ENCODE results near the gene ALDOC. TPM values are rescaled to one million over a fixed set of nuclear protein-coding genes. Genes with fewer than 3 reads are reported as not detected.

ALDOC gene
- total and polyA plus RNA-seq, 2 of the 13 experiments (the other 11 are each of a cell fraction or from before 2014, with no cell fraction given): 15.4 to 60.9 TPM

DNA sequence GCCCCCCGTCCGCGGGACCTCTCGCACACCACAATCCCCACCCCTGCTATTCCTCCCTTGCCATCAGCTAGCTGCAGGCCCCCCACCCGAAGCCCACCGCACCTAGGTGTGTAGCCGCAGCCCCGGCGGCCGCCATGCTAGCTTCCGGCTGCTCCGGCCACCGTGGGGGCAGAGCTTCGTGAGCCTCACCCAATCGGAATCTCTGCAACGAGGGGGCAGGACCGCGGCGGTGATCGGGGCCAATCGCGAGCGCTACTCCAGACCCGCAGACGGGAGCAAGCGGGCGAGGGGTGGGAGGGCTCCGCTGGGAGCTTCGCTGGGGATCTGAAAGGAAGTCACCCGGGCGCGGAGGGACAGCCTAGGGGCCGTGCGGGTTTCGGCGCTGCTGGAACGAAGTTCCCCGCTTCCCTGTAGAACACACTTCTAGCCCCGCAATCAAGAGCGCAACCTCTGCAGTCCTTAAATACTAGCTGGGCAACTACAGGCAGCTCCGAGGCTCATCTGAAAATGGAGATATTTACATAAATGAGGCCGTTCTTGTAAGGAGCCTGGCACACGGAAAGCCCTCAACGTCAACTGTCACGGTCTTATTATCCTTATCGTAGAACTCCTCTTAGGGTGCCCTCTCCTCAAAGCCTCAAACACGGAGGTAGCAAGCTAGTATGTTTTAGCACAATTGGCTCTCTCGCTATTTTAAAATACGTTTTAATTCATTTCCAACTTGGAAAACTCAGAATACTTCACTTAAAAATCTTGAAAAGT, 5.2 kb downstream of the ALDOC start, which contains the start of gene PIGS (continued):
- TF ChIP-seq CENPX (CRISPR knock-in tag; IDR thresholded peaks at IDR 0.05): no peak
- peak; percentile 14; the same call in 1 of the 2 replicates for TF ChIP-seq ZNF564 (CRISPR knock-in tag; IDR thresholded peaks at IDR 0.05)
- TF ChIP-seq MEIS2 (CRISPR knock-in tag; IDR thresholded peaks at IDR 0.05): no peak
- 0 out of 2 replicates have a peak, but pooled peaks have one; percentile 31 for TF ChIP-seq KDM3A (CRISPR knock-in tag; IDR thresholded peaks at IDR 0.05; ENCODE audit: low read depth)
- no peak for TF ChIP-seq HDAC6 (IDR thresholded peaks at IDR 0.05; ENCODE audit: low read depth, low read length)
- TF ChIP-seq FOSL1 (CRISPR knock-in tag; IDR thresholded peaks at IDR 0.05; ENCODE audit: borderline replicate concordance): no peak
- TF ChIP-seq PCBP1 (IDR thresholded peaks at IDR 0.05; ENCODE audit: borderline replicate concordance, low read depth, low read length): 0 out of 2 replicates have a peak, but pooled peaks have one; percentile 14
- no peak for TF ChIP-seq ZNF556 (CRISPR knock-in tag; IDR thresholded peaks at IDR 0.05; ENCODE audit: borderline replicate concordance)
- 0 out of 2 replicates have a peak, but pooled peaks have one; percentile 35 for TF ChIP-seq FOXJ3 (CRISPR knock-in tag; IDR thresholded peaks at IDR 0.05; ENCODE audit: borderline replicate concordance)
- TF ChIP-seq FOXK1 (CRISPR knock-in tag; IDR thresholded peaks at IDR 0.05; ENCODE audit: borderline replicate concordance, low read depth): no peak; the same call in 1 of the 2 replicates
- TF ChIP-seq ZBTB7A (CRISPR knock-in tag; IDR thresholded peaks at IDR 0.05): no peak
- TF ChIP-seq ARNT2 (CRISPR knock-in tag; IDR thresholded peaks at IDR 0.05; ENCODE audit: low read depth): peak; percentile 41; the same call in 1 of the 2 replicates
- TF ChIP-seq TRIM24 (CRISPR knock-in tag; IDR thresholded peaks at IDR 0.05): no peak
- no peak for TF ChIP-seq ZNF75D (CRISPR knock-in tag; IDR thresholded peaks at IDR 0.05; ENCODE audit: borderline replicate concordance)
- no peak for TF ChIP-seq PRPF4 (IDR thresholded peaks at IDR 0.05; ENCODE audit: low read depth, low read length, poor library complexity, severe bottlenecking)
- TF ChIP-seq SP4 (CRISPR knock-in tag; IDR thresholded peaks at IDR 0.05): peak; percentile 45; the same call in 1 of the 2 replicates
- no peak for TF ChIP-seq CEBPG (CRISPR knock-in tag; IDR thresholded peaks at IDR 0.05)
- TF ChIP-seq, protein P1, sequence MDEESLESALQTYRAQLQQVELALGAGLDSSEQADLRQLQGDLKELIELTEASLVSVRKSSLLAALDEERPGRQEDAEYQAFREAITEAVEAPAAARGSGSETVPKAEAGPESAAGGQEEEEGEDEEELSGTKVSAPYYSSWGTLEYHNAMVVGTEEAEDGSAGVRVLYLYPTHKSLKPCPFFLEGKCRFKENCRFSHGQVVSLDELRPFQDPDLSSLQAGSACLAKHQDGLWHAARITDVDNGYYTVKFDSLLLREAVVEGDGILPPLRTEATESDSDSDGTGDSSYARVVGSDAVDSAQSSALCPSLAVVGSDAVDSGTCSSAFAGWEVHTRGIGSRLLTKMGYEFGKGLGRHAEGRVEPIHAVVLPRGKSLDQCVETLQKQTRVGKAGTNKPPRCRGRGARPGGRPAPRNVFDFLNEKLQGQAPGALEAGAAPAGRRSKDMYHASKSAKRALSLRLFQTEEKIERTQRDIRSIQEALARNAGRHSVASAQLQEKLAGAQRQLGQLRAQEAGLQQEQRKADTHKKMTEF (CRISPR knock-in tag; IDR thresholded peaks at IDR 0.05): no peak
- no peak for TF ChIP-seq RFX3 (CRISPR knock-in tag; IDR thresholded peaks at IDR 0.05)
- TF ChIP-seq PHF20 (CRISPR knock-in tag; IDR thresholded peaks at IDR 0.05): peak; percentile 77
- TF ChIP-seq, protein P2, sequence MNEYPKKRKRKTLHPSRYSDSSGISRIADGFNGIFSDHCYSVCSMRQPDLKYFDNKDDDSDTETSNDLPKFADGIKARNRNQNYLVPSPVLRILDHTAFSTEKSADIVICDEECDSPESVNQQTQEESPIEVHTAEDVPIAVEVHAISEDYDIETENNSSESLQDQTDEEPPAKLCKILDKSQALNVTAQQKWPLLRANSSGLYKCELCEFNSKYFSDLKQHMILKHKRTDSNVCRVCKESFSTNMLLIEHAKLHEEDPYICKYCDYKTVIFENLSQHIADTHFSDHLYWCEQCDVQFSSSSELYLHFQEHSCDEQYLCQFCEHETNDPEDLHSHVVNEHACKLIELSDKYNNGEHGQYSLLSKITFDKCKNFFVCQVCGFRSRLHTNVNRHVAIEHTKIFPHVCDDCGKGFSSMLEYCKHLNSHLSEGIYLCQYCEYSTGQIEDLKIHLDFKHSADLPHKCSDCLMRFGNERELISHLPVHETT (CRISPR knock-in tag; conservative IDR thresholded peaks at IDR 0.05): peak; percentile 47; the same call in 1 of the 2 replicates
- TF ChIP-seq ZSCAN22 (CRISPR knock-in tag; IDR thresholded peaks at IDR 0.05): no peak
- 0 out of 2 replicates have a peak, but pooled peaks have one; percentile 9 for TF ChIP-seq FOXA3 (CRISPR knock-in tag; IDR thresholded peaks at IDR 0.05)
- TF ChIP-seq ZFY (CRISPR knock-in tag; IDR thresholded peaks at IDR 0.05): peak; percentile 80
- TF ChIP-seq KAT8 (CRISPR knock-in tag; IDR thresholded peaks at IDR 0.05): peak; percentile 66
- peak; percentile 24; the same call in 1 of the 2 replicates for TF ChIP-seq ZNF792 (CRISPR knock-in tag; IDR thresholded peaks at IDR 0.05)
- no peak for TF ChIP-seq ETV5 (CRISPR knock-in tag; IDR thresholded peaks at IDR 0.05; ENCODE audit: borderline replicate concordance)
- TF ChIP-seq ZFP82 (CRISPR knock-in tag; IDR thresholded peaks at IDR 0.05; ENCODE audit: borderline replicate concordance): no peak
- TF ChIP-seq ATF7-NPFF (CRISPR knock-in tag; IDR thresholded peaks at IDR 0.05; ENCODE audit: low read depth): peak; percentile 17; the same call in 1 of the 2 replicates
- peak; percentile 70 for TF ChIP-seq GABPA (IDR thresholded peaks at IDR 0.05; ENCODE audit: low read depth, low read length)
- peak; percentile 82 for TF ChIP-seq GABPA (CRISPR knock-in tag; IDR thresholded peaks at IDR 0.05; ENCODE audit: low read depth)
